Panc1 (cell line): ENCODE results near the gene RANBP1.

Source experiments
- CTCF ChIP-seq: fragments of 450-650 bp; IDR thresholded peaks from 2 replicates; pipeline ENCODE4 v1.5.1; 2017; ENCODE audit warnings: mild to moderate bottlenecking
- POLR2AphosphoS5 ChIP-seq: IDR thresholded peaks from 2 replicates; pipeline ENCODE4 v1.6.1; 2012; ENCODE audit warnings: mild to moderate bottlenecking, low read depth, low read length, moderate library complexity
- REST ChIP-seq, 2 experiments: IDR thresholded peaks; 2 replicates each; pipeline ENCODE4 v1.6.1; 2011 to 2012; ENCODE audit warnings: low read depth in 2 of 2, control low read depth in 1 of 2, low read length in 1 of 2, mild to moderate bottlenecking in 1 of 2, moderate library complexity in 1 of 2; ENCODE audit not compliant: insufficient read depth in 1 of 2
- SIN3A ChIP-seq: IDR thresholded peaks from 2 replicates; pipeline ENCODE4 v1.6.1; 2012; ENCODE audit warnings: low read depth, mild to moderate bottlenecking, low read length, moderate library complexity, borderline replicate concordance; ENCODE audit not compliant: insufficient read depth
- TCF7L2 ChIP-seq: IDR thresholded peaks from 2 replicates; pipeline ENCODE4 v1.6.1; 2011; ENCODE audit warnings: mild to moderate bottlenecking, low read depth, low read length, inconsistent platforms

- TF ChIP-seq CTCF (no peak), POLR2AphosphoS5 (no peak), SIN3A (no peak), TCF7L2 (no peak), REST (IDR thresholded peaks at IDR 0.05; ENCODE audit: insufficient read depth in 1 of 2, low read depth in 2 of 2, low read length in 1 of 2) (no peak)
These were observed 49.5 kb downstream of the RANBP1 start for GRCh38 chr22:20165421-20165820.
